Measurements from ENCODE around the gene GRM4. TPM values are rescaled to one million over a fixed set of nuclear protein-coding genes. Genes with fewer than 3 reads are reported as not detected.

The GRM4 gene
- polyA plus RNA-seq, 1 of the 3 experiments (the other 2 are of a cell fraction) = not detected

DNA sequence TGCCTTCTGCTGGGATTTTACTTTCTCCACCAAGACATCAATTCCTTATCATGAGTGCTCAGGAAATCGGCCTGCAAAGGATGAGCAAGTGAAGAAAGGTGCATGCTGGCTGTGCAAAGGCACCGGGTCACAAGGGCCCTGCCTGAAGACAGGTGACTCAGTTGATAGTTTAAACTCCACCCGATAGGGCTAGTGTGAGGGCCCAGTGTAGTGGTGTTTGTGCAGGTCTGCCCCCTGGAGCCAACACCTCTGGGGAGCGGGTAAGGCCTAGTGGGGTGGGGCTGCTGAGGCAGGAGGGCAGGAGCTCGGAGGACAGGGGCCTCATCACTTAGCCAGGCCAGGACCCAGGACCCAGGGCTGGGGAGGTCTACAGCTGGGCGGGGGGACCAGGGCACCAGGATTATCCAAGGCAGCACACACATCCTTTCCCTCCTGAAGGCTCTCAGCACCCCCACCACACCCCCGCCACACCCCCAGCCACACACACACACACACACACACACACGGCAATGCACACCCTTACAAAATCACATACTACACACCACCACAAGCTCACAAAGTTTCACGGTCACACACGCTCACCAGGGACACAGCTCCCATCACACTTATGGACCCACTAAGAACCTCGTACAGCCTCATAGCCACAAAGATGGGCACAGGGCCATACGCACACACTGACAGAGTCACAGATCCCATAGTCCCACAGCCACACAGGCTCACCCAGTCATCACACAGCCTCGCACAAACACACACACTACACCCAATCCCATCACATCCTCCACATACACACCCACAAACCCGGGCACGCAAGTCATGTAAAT is 75.4 kb downstream of the GRM4 start:
- no peak overlapping the region for H3K27ac ChIP-seq (ENCODE audit: low read depth in 2 of 2, low read length in 1 of 2)
- H3F3A ChIP-seq (replicated peaks; ENCODE audit: insufficient read depth) = no peaks in the 10 kb centered on the region
- no peak overlapping the region for H2AFZ ChIP-seq (ENCODE audit: low read depth)
- H3K36me3 ChIP-seq (replicated peaks in 1 of 2; ENCODE audit: control insufficient read depth in 1 of 2, insufficient read depth in 2 of 2, low read length in 1 of 2) = no peaks in the 10 kb centered on the region
- no peak for TF ChIP-seq USF1 (IDR thresholded peaks at IDR 0.05; ENCODE audit: borderline replicate concordance, low read depth)
- no peak for TF ChIP-seq TCF12 (IDR thresholded peaks at IDR 0.05)
- TF ChIP-seq, protein P1, sequence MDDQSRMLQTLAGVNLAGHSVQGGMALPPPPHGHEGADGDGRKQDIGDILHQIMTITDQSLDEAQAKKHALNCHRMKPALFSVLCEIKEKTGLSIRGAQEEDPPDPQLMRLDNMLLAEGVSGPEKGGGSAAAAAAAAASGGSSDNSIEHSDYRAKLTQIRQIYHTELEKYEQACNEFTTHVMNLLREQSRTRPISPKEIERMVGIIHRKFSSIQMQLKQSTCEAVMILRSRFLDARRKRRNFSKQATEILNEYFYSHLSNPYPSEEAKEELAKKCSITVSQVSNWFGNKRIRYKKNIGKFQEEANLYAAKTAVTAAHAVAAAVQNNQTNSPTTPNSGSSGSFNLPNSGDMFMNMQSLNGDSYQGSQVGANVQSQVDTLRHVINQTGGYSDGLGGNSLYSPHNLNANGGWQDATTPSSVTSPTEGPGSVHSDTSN (IDR thresholded peaks at IDR 0.05) = no peak
- TF ChIP-seq FOXM1 (IDR thresholded peaks at IDR 0.05; ENCODE audit: low read depth) = no peak
- no peak for TF ChIP-seq RXRA (IDR thresholded peaks at IDR 0.05; ENCODE audit: borderline replicate concordance, low read depth)
- CTCF ChIA-PET = interaction anchor here (1.0 to 6.2 kb wide), 3 partner anchors 16 to 84 kb away, joined by 3 to 38 read pairs (median 9); no protein-coding TSS in a partner anchor
- H3K9me3 ChIP-seq = no peaks in the 10 kb centered on the region
- H4K20me1 ChIP-seq (ENCODE audit: insufficient read depth) = no peaks in the 10 kb centered on the region
- H3K9me2 ChIP-seq = no peaks in the 10 kb centered on the region
- H3K79me2 ChIP-seq (ENCODE audit: insufficient read depth) = no peaks in the 10 kb centered on the region
- no peak overlapping the region for H3K9ac ChIP-seq
- H3K4me1 ChIP-seq (ENCODE audit: control insufficient read depth in 1 of 2, insufficient read depth in 2 of 2, low read depth in 1 of 2, low read length in 1 of 2) = peaks cover 0 to 6% of the 10 kb centered on the region in 2 experiments; a peak in 1 of 4 replicates
- 74% methylated on average over 15 of the region's 15 CpGs for WGBS (ENCODE audit: low lambda C conversion rate)
- H3K27me3 ChIP-seq (ENCODE audit: insufficient read depth) = no peaks in the 10 kb centered on the region; the same call in 1 of the 2 replicates
- H3K4me2 ChIP-seq = no peak overlapping the region
- DNase-seq = no peak
- POLR2A ChIA-PET = no interaction called here
- H3K4me3 ChIP-seq (ENCODE audit: low read depth in 2 of 2, low read length in 1 of 2) = no peak overlapping the region

DNA sequence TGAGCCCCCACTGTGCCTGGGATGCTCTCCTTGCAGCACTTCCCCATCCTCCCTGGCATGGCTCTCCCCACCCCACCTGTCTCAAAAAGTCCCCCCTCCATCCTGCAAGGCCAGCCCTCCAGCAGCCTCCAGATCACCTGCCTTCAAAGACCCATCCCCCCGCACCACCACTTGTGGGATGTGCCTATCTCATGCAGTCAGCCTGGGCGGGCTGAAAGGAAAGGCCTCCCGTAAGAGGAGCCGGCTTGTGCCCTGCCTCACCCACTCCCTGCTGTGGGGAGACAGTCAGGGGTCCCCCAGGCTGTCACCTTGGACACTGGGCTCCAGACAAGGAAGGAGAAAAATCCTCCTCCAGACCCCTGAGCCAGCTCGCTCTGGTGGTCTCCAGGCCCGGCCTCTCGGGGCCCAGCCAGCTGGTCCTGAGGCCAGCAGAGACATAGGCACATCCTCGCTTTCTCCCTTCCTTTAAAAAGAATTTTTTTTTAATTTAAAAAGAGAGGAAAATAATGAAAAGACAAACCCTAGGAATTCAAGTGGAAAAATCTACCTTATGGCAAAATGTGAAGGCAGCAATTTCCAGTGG is 77.3 kb downstream of the GRM4 start:
- H3K27ac ChIP-seq (ENCODE audit: low read depth in 2 of 2, low read length in 1 of 2) = no peak overlapping the region
- ChIA-PET CTCF (interaction anchor here (0.7 to 6.2 kb wide), 6 partner anchors 10 to 297 kb away, joined by 3 to 38 read pairs (median 6); no protein-coding TSS in a partner anchor), POLR2A (no interaction called here)
- peaks cover 0 to 11% of the 10 kb centered on the region in 2 experiments; a peak in 1 of 4 replicates for H3K4me1 ChIP-seq (ENCODE audit: control insufficient read depth in 1 of 2, insufficient read depth in 2 of 2, low read depth in 1 of 2, low read length in 1 of 2)
- 57% methylated on average over 6 of the region's 8 CpGs for WGBS (ENCODE audit: low lambda C conversion rate)
- H3K9me3 ChIP-seq = no peaks in the 10 kb centered on the region
- no peak overlapping the region for H3K4me2 ChIP-seq
- no peak overlapping the region for H3K9ac ChIP-seq
- H3F3A ChIP-seq (replicated peaks; ENCODE audit: insufficient read depth) = no peaks in the 10 kb centered on the region
- no peak for DNase-seq
- no peak for TF ChIP-seq MXI1 (IDR thresholded peaks at IDR 0.05; ENCODE audit: low read depth, low read length)
- TF ChIP-seq, protein P2, sequence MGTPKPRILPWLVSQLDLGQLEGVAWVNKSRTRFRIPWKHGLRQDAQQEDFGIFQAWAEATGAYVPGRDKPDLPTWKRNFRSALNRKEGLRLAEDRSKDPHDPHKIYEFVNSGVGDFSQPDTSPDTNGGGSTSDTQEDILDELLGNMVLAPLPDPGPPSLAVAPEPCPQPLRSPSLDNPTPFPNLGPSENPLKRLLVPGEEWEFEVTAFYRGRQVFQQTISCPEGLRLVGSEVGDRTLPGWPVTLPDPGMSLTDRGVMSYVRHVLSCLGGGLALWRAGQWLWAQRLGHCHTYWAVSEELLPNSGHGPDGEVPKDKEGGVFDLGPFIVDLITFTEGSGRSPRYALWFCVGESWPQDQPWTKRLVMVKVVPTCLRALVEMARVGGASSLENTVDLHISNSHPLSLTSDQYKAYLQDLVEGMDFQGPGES (IDR thresholded peaks at IDR 0.05; ENCODE audit: low read depth, low read length) = no peak
- no peak for TF ChIP-seq ELF1 (IDR thresholded peaks at IDR 0.05)
- TF ChIP-seq, protein P3, sequence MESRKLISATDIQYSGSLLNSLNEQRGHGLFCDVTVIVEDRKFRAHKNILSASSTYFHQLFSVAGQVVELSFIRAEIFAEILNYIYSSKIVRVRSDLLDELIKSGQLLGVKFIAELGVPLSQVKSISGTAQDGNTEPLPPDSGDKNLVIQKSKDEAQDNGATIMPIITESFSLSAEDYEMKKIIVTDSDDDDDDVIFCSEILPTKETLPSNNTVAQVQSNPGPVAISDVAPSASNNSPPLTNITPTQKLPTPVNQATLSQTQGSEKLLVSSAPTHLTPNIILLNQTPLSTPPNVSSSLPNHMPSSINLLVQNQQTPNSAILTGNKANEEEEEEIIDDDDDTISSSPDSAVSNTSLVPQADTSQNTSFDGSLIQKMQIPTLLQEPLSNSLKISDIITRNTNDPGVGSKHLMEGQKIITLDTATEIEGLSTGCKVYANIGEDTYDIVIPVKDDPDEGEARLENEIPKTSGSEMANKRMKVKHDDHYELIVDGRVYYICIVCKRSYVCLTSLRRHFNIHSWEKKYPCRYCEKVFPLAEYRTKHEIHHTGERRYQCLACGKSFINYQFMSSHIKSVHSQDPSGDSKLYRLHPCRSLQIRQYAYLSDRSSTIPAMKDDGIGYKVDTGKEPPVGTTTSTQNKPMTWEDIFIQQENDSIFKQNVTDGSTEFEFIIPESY (IDR thresholded peaks at IDR 0.05; ENCODE audit: borderline replicate concordance, low read depth) = no peak
- no peak for TF ChIP-seq EZH2phosphoT487 (IDR thresholded peaks at IDR 0.05; ENCODE audit: borderline replicate concordance, low read depth)
- TF ChIP-seq RFX5 (IDR thresholded peaks at IDR 0.05; ENCODE audit: low read length) = no peak
- no peak for TF ChIP-seq TCF12 (IDR thresholded peaks at IDR 0.05)
- no peaks in the 10 kb centered on the region for H4K20me1 ChIP-seq (ENCODE audit: insufficient read depth)
- no peak overlapping the region for H2AFZ ChIP-seq (ENCODE audit: low read depth)
- peaks cover 8% of the 10 kb centered on the region for H3K27me3 ChIP-seq (ENCODE audit: insufficient read depth)
- H3K4me3 ChIP-seq (ENCODE audit: low read depth in 2 of 2, low read length in 1 of 2) = no peak overlapping the region
- no peaks in the 10 kb centered on the region for H3K79me2 ChIP-seq (ENCODE audit: insufficient read depth)
- no peaks in the 10 kb centered on the region for H3K9me2 ChIP-seq
- H3K36me3 ChIP-seq (replicated peaks in 1 of 2; ENCODE audit: control insufficient read depth in 1 of 2, insufficient read depth in 2 of 2, low read length in 1 of 2) = no peaks in the 10 kb centered on the region

All from SK-N-SH (cell line).